ENCODE measurements around the gene ZIC3.

The ZIC3 gene

DNA sequence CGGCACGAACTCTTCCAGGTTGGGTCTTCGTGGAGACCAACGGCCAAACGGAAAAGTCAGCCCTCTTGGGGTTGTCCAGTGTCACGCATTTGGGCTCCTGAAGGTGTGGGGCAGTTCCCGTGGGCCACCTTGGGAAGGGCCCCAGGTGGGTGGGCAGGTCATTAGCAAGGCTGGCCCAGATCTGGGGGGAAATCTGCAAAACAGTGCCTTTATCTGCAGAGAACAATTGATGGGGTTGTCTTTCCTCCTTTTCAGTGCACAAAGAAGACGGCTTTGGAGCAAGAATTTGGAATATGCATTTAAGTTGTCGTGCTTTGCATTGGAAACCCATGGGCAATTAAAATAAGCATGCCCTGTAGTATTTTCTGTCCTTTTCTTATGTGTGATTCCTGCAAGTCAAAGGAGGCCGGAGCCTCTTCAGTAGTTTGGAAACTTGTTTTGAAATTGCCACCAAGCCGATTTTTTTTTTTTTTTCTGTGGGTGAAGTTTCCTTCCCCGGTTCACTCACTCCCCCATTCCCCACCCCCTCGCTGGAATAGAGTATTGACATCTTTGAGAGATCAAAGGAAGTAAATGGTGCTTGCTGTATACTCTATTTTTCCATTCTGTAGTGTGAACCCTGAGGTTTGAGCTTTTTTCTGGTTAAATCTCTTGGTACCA lies 9.8 kb downstream of the ZIC3 start:
- Histone ChIP-seq H3K9ac (ENCODE audit: low read length) (no peak overlapping the region), H3K9me3 (ENCODE audit: low read length) (peaks cover 4% of the 10 kb centered on the region), H3K4me3 (ENCODE audit: low read depth in 1 of 2, low read length in 2 of 2) (no peak overlapping the region), H3K4me1 (ENCODE audit: insufficient read depth, low read length) (no peaks in the 10 kb centered on the region), H3K27ac (ENCODE audit: low read depth, low read length) (no peak overlapping the region), H3K36me3 (ENCODE audit: insufficient read depth, low read length) (no peaks in the 10 kb centered on the region), H3K27me3 (ENCODE audit: control insufficient read depth in 1 of 2, insufficient read depth in 2 of 2, low read length in 2 of 2) (peaks cover 36 to 46% of the 10 kb centered on the region in 2 donors)

DNA sequence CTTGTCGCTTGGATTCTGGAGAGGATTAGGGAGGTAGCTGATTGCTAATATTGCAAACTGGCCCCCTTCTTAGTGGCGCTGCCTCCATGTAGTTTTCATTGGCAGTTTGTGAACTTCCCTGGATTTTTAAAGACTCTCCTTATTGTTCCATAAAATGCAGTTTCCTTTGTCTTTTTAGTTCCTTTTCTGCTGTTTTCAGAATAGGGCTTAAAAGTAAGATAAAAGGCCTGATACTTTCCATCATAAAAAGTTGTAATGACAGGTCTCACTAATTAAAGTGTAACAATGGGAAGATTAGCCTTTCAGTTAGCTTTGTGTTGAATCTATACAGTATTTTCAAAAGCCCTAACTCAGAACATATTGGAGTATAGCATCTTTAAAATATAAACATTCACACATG lies 21.2 kb downstream of the ZIC3 start:
- H3K27me3 ChIP-seq (ENCODE audit: control insufficient read depth in 1 of 2, insufficient read depth in 2 of 2, low read length in 2 of 2) = no peaks in the 10 kb centered on the region
- no peak overlapping the region for H3K27ac ChIP-seq (ENCODE audit: low read depth, low read length)
- H3K4me1 ChIP-seq (ENCODE audit: insufficient read depth, low read length) = no peaks in the 10 kb centered on the region
- no peak overlapping the region for H3K4me3 ChIP-seq (ENCODE audit: low read depth in 1 of 2, low read length in 2 of 2)
- no peak overlapping the region for H3K9ac ChIP-seq (ENCODE audit: low read length)
- no peaks in the 10 kb centered on the region for H3K36me3 ChIP-seq (ENCODE audit: insufficient read depth, low read length)
- no peaks in the 10 kb centered on the region for H3K9me3 ChIP-seq (ENCODE audit: low read length)

DNA sequence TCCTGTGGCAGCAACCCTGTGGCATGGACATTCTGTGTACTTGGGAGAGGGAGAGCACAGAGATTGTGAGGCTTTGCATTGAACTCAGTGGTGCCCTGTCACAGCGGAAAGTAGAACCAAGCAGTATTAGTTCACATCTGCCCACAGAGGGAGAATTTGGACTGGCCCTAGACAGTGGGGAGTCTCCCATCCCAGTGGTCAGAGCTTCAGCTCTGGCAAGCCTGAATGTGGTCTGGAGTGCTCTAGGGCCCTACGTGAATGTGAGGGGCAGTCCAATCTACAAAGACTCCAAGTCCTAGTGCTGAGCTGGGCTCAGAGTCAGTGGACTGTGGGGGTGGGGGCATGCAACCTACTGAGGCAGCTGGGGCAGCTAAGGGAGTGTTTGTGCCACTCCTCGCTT lies 34.8 kb downstream of the ZIC3 start:
- H3K4me3 ChIP-seq (ENCODE audit: low read depth in 1 of 2, low read length in 2 of 2) = no peak overlapping the region
- no peak overlapping the region for H3K9ac ChIP-seq (ENCODE audit: low read length)
- H3K4me1 ChIP-seq (ENCODE audit: insufficient read depth, low read length) = no peaks in the 10 kb centered on the region
- no peak overlapping the region for H3K27ac ChIP-seq (ENCODE audit: low read depth, low read length)
- no peaks in the 10 kb centered on the region for H3K36me3 ChIP-seq (ENCODE audit: insufficient read depth, low read length)
- no peaks in the 10 kb centered on the region for H3K9me3 ChIP-seq (ENCODE audit: low read length)
- H3K27me3 ChIP-seq (ENCODE audit: control insufficient read depth in 1 of 2, insufficient read depth in 2 of 2, low read length in 2 of 2) = no peaks in the 10 kb centered on the region

Data from muscle layer of colon (tissue), 2 donors.